ENCODE results near the gene KNCN.

The KNCN gene

GRCh38 chr1:46577671-46578070, 26.2 kb upstream of the KNCN start:
- TF ChIP-seq, protein P1, sequence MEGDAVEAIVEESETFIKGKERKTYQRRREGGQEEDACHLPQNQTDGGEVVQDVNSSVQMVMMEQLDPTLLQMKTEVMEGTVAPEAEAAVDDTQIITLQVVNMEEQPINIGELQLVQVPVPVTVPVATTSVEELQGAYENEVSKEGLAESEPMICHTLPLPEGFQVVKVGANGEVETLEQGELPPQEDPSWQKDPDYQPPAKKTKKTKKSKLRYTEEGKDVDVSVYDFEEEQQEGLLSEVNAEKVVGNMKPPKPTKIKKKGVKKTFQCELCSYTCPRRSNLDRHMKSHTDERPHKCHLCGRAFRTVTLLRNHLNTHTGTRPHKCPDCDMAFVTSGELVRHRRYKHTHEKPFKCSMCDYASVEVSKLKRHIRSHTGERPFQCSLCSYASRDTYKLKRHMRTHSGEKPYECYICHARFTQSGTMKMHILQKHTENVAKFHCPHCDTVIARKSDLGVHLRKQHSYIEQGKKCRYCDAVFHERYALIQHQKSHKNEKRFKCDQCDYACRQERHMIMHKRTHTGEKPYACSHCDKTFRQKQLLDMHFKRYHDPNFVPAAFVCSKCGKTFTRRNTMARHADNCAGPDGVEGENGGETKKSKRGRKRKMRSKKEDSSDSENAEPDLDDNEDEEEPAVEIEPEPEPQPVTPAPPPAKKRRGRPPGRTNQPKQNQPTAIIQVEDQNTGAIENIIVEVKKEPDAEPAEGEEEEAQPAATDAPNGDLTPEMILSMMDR (IDR thresholded peaks at IDR 0.05): no peak

- TF ChIP-seq, protein P1 (IDR thresholded peaks at IDR 0.05): no peak
These were observed 25.1 kb upstream of the KNCN start for GRCh38 chr1:46576596-46576995.

- TF ChIP-seq, protein P1 (IDR thresholded peaks at IDR 0.05): no peak
These were observed 24.3 kb upstream of the KNCN start for GRCh38 chr1:46575778-46576177.

- TF ChIP-seq, protein P1 (IDR thresholded peaks at IDR 0.05): no peak
These were observed 23.9 kb upstream of the KNCN start for GRCh38 chr1:46575300-46575699.

DNA sequence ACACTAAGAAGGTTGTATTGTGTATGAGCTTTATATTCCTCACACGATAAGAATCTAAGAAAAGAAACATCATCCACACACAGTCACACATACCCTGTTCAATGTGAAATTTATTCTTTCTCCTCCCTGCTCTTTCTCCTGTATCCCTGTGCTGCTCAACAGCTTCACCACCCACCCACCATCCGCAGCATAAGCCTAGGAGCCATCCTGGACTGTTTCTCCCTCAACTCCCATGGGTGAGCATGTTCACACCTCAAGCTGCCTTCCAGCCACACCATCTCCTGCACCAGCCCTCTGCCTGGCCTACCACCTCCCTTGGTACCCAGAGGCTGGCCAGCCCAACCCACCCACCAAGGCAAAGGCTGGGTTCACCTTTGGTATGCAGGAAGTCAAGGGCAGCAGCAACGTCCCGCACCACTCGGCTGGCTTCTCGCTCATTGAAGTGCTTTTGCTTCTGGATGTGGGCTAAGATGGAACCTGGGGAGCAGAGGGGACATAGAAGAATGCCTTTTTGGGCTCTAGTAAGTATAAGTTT, 20.3 kb upstream of the KNCN start:
- TF ChIP-seq, protein P1 (IDR thresholded peaks at IDR 0.05): no peak

- TF ChIP-seq, protein P1 (IDR thresholded peaks at IDR 0.05): no peak
These were observed 18.7 kb upstream of the KNCN start for GRCh38 chr1:46569884-46570725.

- TF ChIP-seq, protein P1 (IDR thresholded peaks at IDR 0.05): no peak
These were observed 17.7 kb upstream of the KNCN start for GRCh38 chr1:46569116-46569515.

Measured in LNCAP (cell line).